Psoas muscle (tissue), 8 donors: ENCODE measurements around the gene CUL5. TPM values are rescaled to one million over a fixed set of nuclear protein-coding genes. Genes with fewer than 3 reads are reported as not detected.

Experiments
- ATAC-seq, 4 donors: fragments of 200-7000 bp; cut with Tn5 transposase; one replicate each; pipeline ENCODE4 v1.9.1; 2020; ENCODE audit warnings: moderate library complexity in 3 of 4, mild to moderate bottlenecking in 2 of 4
- DNase-seq, 2 donors: peaks; one replicate each; pipeline ENCODE4 v3.0.0-alpha.2; 2020
- H3K27ac ChIP-seq: fragments of 200-600 bp; one replicate; pipeline ENCODE4 v1.8.0; 2022
- H3K27me3 ChIP-seq, 3 donors: fragments of 200-600 bp in 1 of 3; one replicate each; pipeline versions ENCODE4 v1.6.1 to v1.8.0; 2013 to 2022; ENCODE audit warnings: low read length in 2 of 3, mild to moderate bottlenecking in 2 of 3, moderate library complexity in 1 of 3; ENCODE audit not compliant: insufficient read depth in 3 of 3
- H3K36me3 ChIP-seq, 2 donors: fragments of 200-600 bp in 1 of 2; one replicate each; pipeline versions ENCODE4 v1.6.1 to v1.8.0; 2013 to 2022; ENCODE audit warnings: low read depth in 1 of 2, mild to moderate bottlenecking in 1 of 2, moderate library complexity in 1 of 2; ENCODE audit not compliant: insufficient read depth in 1 of 2
- H3K4me1 ChIP-seq: fragments of 200-600 bp; one replicate; pipeline ENCODE4 v1.8.0; 2022
- H3K4me3 ChIP-seq: fragments of 200-600 bp; one replicate; pipeline ENCODE4 v1.8.0; 2022; ENCODE audit warnings: mild to moderate bottlenecking
- H3K9me3 ChIP-seq: fragments of 200-600 bp; one replicate; pipeline ENCODE4 v1.8.0; 2022
- CTCF ChIP-seq: fragments of 200-600 bp; IDR thresholded peaks from one replicate; pipeline ENCODE4 v1.8.0; 2022; ENCODE audit warnings: antibody characterized with exemption
- WGBS, 3 donors: extraction: QIAGEN DNeasy Blood & Tissue Kit; methylation state at CpG; one replicate each; pipeline versions ENCODE4 v1.1.6 to v1.1.7; 2013; 5-methylcytosine and 5-hydroxymethylcytosine counted together
- intact Hi-C, 2 donors: fragments of 100-400 bp; cut with DNase I; formaldehyde crosslinking; loops; one replicate each; pipeline versions ENCODE4 v1.11.0 to v1.14.2; 2022
- polyA plus RNA-seq, 3 donors: library from polyadenylated mRNA; stranded (reverse); fragments of 200-250 nt; gene quantifications; one replicate each; pipeline ENCODE4 v1.2.3, GENCODE V29; 2013
- total RNA-seq, 4 donors: library from RNA; stranded (reverse); fragmentation: NEBNext Ultra II Directional in 2 of 4; extraction: Animal tissue kit (Norgen Biotek cat#: 25700) in 2 of 4; gene quantifications; one replicate each; pipeline versions ENCODE4 v1.2.1 to v1.2.4, GENCODE V29; 2021 to 2023
- donor health status: healthy with polysubstance abuse.
- donor health status: DM: no; HTN: no; CAD: no; lungs with moderate emphysema.
- donor health status: Bipolar disorder and iron deficiency.
- donor health status: healthy.
- donor health status: DM: yes; HTN: yes; CAD: no.
- donor health status: DM: no; HTN: no; CAD: no.
- donor health status: DM: no; HTN: no; CAD: no.
- donor health status: DM: yes; HTN: yes; CAD: no.

The CUL5 gene
- total and polyA plus RNA-seq, 7 donors, result 10.5 to 92.2 (median 57.8) TPM

- no peaks in the 10 kb centered on the region for H3K4me1 ChIP-seq
- H3K27ac ChIP-seq, result no peak overlapping the region
- ATAC-seq (no peak), DNase-seq (no peak)
- no peaks in the 10 kb centered on the region for H3K9me3 ChIP-seq
- no peak overlapping the region for H3K4me3 ChIP-seq
- intact Hi-C loops, result no loop called here
- 52% methylated on average over 5 of the region's 5 CpGs for WGBS, 3 donors
- H3K36me3 ChIP-seq, result no peaks in the 10 kb centered on the region
- TF ChIP-seq CTCF, result no peak
- H3K27me3 ChIP-seq, result peaks cover 0 to 2% (median 0%) of the 10 kb centered on the region in 3 donors
Measured at GRCh38 chr11:107996006-107996776, 12.5 kb upstream of the CUL5 start.

GRCh38 chr11:107998761-107999160 lies 9.9 kb upstream of the CUL5 start:
- 96 to 98% (median 97%) methylated on average over 6 of the region's 6 CpGs for WGBS, 3 donors
- peaks cover 0 to 2% (median 0%) of the 10 kb centered on the region in 3 donors for H3K27me3 ChIP-seq
- H3K27ac ChIP-seq, result no peak overlapping the region
- H3K9me3 ChIP-seq, result no peaks in the 10 kb centered on the region
- H3K4me1 ChIP-seq, result no peaks in the 10 kb centered on the region
- no peaks in the 10 kb centered on the region for H3K36me3 ChIP-seq
- intact Hi-C loops, result no loop called here
- H3K4me3 ChIP-seq, result no peak overlapping the region
- ATAC-seq (no peak), DNase-seq (no peak)
- TF ChIP-seq CTCF, result no peak

GRCh38 chr11:107999759-108000455 lies 8.8 kb upstream of the CUL5 start:
- no peaks in the 10 kb centered on the region for H3K4me1 ChIP-seq
- DNase-seq (no peak), ATAC-seq (peak; percentile 72 to 93 (median 85))
- peak; percentile 53 for TF ChIP-seq CTCF
- no peak overlapping the region for H3K27ac ChIP-seq
- intact Hi-C loops, result loop anchor here in 1 of 2 donors (10.0 kb wide), 1 partner anchor 225 kb away; the partner anchor contains the start of genes ATM and NPAT
- no peaks in the 10 kb centered on the region for H3K9me3 ChIP-seq
- WGBS, 3 donors, result 29 to 37% (median 31%) methylated on average over 6 of the region's 6 CpGs
- no peaks in the 10 kb centered on the region for H3K36me3 ChIP-seq
- H3K27me3 ChIP-seq, result peaks cover 0 to 2% (median 0%) of the 10 kb centered on the region in 3 donors
- H3K4me3 ChIP-seq, result no peak overlapping the region

- no peak for ATAC-seq
- 88 to 91% (median 90%) methylated on average over 3 of the region's 3 CpGs for WGBS, 3 donors
- intact Hi-C loops, result loop anchor here in 1 of 2 donors (10.0 kb wide), 1 partner anchor 222 kb away; the partner anchor contains the start of genes ATM and NPAT
- Histone ChIP-seq H3K27me3 (peaks cover 0 to 2% (median 0%) of the 10 kb centered on the region in 3 donors), H3K27ac (no peak overlapping the region), H3K36me3 (no peaks in the 10 kb centered on the region), H3K4me1 (no peaks in the 10 kb centered on the region), H3K4me3 (no peak overlapping the region), H3K9me3 (no peaks in the 10 kb centered on the region)
- DNase-seq, result no peak
- no peak for TF ChIP-seq CTCF
Measured at GRCh38 chr11:108002476-108002875, 6.2 kb upstream of the CUL5 start.
